VCaP (cell line): Measurements from ENCODE around the gene SMYD3.
"Not testable (repeated sequence)": the region's sequence is repeated elsewhere in the genome, so short reads cannot be mapped to it uniquely, and the experiment has no call there.

ENCODE experiments used
- H3K27ac ChIP-seq: fragments of 450-650 bp; 2 replicates; pipeline ENCODE4 v1.5.1; 2017
- CTCF ChIP-seq: fragments of 450-650 bp; conservative IDR thresholded peaks from 2 replicates; pipeline ENCODE4 v1.5.1; 2017; ENCODE audit warnings: mild to moderate bottlenecking, moderate library complexity

The SMYD3 gene

GRCh38 chr1:245986404-245987218 is 520.5 kb downstream of the SMYD3 start:
- H3K27ac ChIP-seq, result no peak overlapping the region
- no peak for TF ChIP-seq CTCF

- H3K27ac ChIP-seq, result no peak overlapping the region
- TF ChIP-seq CTCF, result no peak
Measured at GRCh38 chr1:245984390-245985155, 522.5 kb downstream of the SMYD3 start.

- TF ChIP-seq CTCF, result no peak
- H3K27ac ChIP-seq, result no peak overlapping the region
Measured at GRCh38 chr1:245983294-245983967, 523.6 kb downstream of the SMYD3 start.

- H3K27ac ChIP-seq, result no peak overlapping the region
- no peak for TF ChIP-seq CTCF
Measured at GRCh38 chr1:245979589-245979988, 527.5 kb downstream of the SMYD3 start.

GRCh38 chr1:245978915-245979314 is 528.2 kb downstream of the SMYD3 start:
- TF ChIP-seq CTCF, result no peak
- H3K27ac ChIP-seq, result no peak overlapping the region

- no peak overlapping the region for H3K27ac ChIP-seq
- TF ChIP-seq CTCF, result no peak
Measured at GRCh38 chr1:245972476-245972875, 534.6 kb downstream of the SMYD3 start.

- H3K27ac ChIP-seq, result no peak overlapping the region
- TF ChIP-seq CTCF, result no peak
Measured at GRCh38 chr1:245971711-245972085, 535.4 kb downstream of the SMYD3 start.

- H3K27ac ChIP-seq, result not testable (repeated sequence)
Measured at GRCh38 chr1:245971076-245971710, 535.9 kb downstream of the SMYD3 start.
